ENCODE data around the gene KRT15.

Gene KRT15

GRCh38 chr17:41518031-41518430 lies 659 bp downstream of the KRT15 start:
- no peak overlapping the region for H3K27ac ChIP-seq
- TF ChIP-seq, protein P1, sequence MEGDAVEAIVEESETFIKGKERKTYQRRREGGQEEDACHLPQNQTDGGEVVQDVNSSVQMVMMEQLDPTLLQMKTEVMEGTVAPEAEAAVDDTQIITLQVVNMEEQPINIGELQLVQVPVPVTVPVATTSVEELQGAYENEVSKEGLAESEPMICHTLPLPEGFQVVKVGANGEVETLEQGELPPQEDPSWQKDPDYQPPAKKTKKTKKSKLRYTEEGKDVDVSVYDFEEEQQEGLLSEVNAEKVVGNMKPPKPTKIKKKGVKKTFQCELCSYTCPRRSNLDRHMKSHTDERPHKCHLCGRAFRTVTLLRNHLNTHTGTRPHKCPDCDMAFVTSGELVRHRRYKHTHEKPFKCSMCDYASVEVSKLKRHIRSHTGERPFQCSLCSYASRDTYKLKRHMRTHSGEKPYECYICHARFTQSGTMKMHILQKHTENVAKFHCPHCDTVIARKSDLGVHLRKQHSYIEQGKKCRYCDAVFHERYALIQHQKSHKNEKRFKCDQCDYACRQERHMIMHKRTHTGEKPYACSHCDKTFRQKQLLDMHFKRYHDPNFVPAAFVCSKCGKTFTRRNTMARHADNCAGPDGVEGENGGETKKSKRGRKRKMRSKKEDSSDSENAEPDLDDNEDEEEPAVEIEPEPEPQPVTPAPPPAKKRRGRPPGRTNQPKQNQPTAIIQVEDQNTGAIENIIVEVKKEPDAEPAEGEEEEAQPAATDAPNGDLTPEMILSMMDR (IDR thresholded peaks at IDR 0.05), result no peak
- TF ChIP-seq ZFX (IDR thresholded peaks at IDR 0.05; ENCODE audit: borderline replicate concordance), result no peak

- TF ChIP-seq, protein P1 (IDR thresholded peaks at IDR 0.05), result no peak
- no peak for TF ChIP-seq ZFX (IDR thresholded peaks at IDR 0.05; ENCODE audit: borderline replicate concordance)
- H3K27ac ChIP-seq, result no peak overlapping the region
These were observed 1.8 kb downstream of the KRT15 start for GRCh38 chr17:41516830-41517283.

DNA sequence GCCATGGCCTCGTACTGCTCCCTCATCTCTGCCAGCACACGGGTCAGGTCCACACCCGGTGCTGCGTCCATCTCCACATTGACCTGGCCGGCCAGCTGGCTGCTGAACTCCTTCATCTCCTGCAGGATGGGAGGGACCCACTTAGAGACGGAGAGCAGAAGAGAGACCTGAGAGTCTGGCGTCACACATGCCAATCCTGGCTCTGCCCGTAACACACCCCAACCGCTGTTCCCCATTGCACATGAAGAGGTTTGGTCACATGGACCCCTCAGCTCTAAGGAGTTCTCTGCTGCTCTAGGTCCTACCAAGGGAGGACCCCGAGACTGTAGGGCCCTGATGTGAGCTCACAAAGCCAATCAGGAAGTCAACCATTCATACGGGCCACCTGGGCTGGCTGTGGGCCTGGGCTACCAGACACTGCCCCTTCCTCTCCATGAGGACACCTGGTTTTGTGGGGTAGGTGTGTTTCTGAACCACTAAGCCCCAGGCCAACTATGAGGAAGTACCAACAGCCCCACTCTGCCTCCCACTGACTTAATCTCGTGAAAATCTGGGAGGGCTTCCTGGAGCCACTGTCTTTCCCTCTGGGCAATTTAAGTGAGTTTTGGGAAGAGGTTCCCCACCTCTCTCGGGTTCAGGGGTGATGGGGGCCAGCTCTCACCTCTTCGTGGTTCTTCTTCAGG lies 2.4 kb downstream of the KRT15 start:
- H3K27ac ChIP-seq, result no peak overlapping the region
- TF ChIP-seq ZFX (IDR thresholded peaks at IDR 0.05; ENCODE audit: borderline replicate concordance), result no peak
- TF ChIP-seq, protein P1 (IDR thresholded peaks at IDR 0.05), result no peak

GRCh38 chr17:41513168-41513547 lies 5.5 kb downstream of the KRT15 start:
- no peak overlapping the region for H3K27ac ChIP-seq

DNA sequence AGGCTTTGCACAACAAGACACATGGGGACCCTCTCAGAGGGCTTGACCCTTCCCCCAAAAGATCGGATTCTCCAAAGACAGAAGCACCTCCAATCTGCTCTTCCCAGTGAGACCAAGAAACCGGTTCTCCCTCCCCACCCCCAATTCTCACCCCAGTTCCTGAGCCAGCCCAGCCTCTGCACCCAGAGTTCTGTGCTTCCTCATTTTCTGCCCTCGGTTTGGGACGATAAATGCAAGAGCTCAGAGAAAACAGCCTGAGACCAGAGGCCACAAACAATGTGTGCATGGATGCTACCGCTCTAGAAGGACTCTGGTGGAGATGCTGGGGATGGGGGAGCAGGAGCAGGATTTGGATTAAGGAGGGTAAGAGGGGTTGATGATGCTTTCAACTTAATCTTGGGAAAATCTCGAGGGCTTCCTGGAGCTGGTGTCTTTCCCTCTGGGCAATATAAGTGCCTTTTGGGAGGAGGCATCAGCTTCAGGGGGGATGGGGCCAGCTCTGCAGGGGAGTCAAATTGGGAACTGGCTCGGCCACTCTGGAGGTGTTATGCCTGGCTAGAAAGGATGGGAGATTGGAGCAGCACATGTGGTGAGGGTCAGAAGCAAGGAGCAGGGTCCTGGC lies 6.0 kb downstream of the KRT15 start:
- no peak overlapping the region for H3K27ac ChIP-seq
- TF ChIP-seq, protein P1 (IDR thresholded peaks at IDR 0.05), result no peak
- no peak for TF ChIP-seq ZFX (IDR thresholded peaks at IDR 0.05; ENCODE audit: borderline replicate concordance)

More at GRCh38 chr17:41513168-41513547, 5.5 kb downstream of the KRT15 start:
- no peak for TF ChIP-seq ZFX (IDR thresholded peaks at IDR 0.05; ENCODE audit: borderline replicate concordance)
- TF ChIP-seq, protein P1 (IDR thresholded peaks at IDR 0.05), result no peak

GRCh38 chr17:41511716-41512115 lies 7.0 kb downstream of the KRT15 start:
- no peak overlapping the region for H3K27ac ChIP-seq
- no peak for TF ChIP-seq ZFX (IDR thresholded peaks at IDR 0.05; ENCODE audit: borderline replicate concordance)
- TF ChIP-seq, protein P1 (IDR thresholded peaks at IDR 0.05), result no peak

- no peak overlapping the region for H3K27ac ChIP-seq
- TF ChIP-seq ZFX (IDR thresholded peaks at IDR 0.05; ENCODE audit: borderline replicate concordance), result no peak
- TF ChIP-seq, protein P1 (IDR thresholded peaks at IDR 0.05), result no peak
These were observed 7.6 kb downstream of the KRT15 start for GRCh38 chr17:41511116-41511515.

Data from 22Rv1 (cell line).